Measurements from ENCODE around the gene KCTD15. TPM values are rescaled to one million over a fixed set of nuclear protein-coding genes. Genes with fewer than 3 reads are reported as not detected.

Gene KCTD15
- total and polyA plus RNA-seq, 2 donors (not counting 1 experiment from before 2014, with no cell fraction given): 0.54 to 0.81 TPM

GRCh38 chr19:33795370-33796163 is 1.1 kb upstream of the KCTD15 start:
- no peaks in the 10 kb centered on the region for H4K20me1 ChIP-seq (ENCODE audit: control insufficient read depth, insufficient read depth, low read length, poor library complexity, severe bottlenecking)
- H3K9ac ChIP-seq (ENCODE audit: low read length): peak overlapping the region; percentile 62
- H3K4me2 ChIP-seq (replicated peaks; ENCODE audit: low read depth, low read length, poor library complexity, severe bottlenecking): peak overlapping the region; percentile 94
- ChIA-PET CTCF (interaction anchor here (0.6 to 1.7 kb wide), 11 partner anchors 16 to 1117 kb away, joined by 3 to 12 read pairs (median 6); no protein-coding TSS in a partner anchor), POLR2A (no interaction called here)
- intact Hi-C loops (cut with micrococcal nuclease): loop anchor here (5.0 kb wide), 2 partner anchors 302 to 352 kb away; no protein-coding TSS in a partner anchor
- H3K36me3 ChIP-seq (replicated peaks in 1 of 2; ENCODE audit: control extremely low read depth in 1 of 2, control insufficient read depth in 1 of 2, extremely low read depth in 1 of 2, insufficient read depth in 2 of 2, low read length in 1 of 2): no peaks in the 10 kb centered on the region
- ATAC-seq (ENCODE audit: low read depth) (peak; percentile 74), DNase-seq (peak; percentile 62)
- peak overlapping the region; percentile 73 for H2AFZ ChIP-seq (ENCODE audit: insufficient read depth, low read depth, low read length, poor library complexity, severe bottlenecking)
- peaks cover 9% of the 10 kb centered on the region for H3K4me1 Mint-ChIP-seq
- no peak overlapping the region for H3K27ac ChIP-seq (ENCODE audit: low read length in 2 of 2)
- peaks cover 13 to 14% of the 10 kb centered on the region in 2 donors for H3K4me1 ChIP-seq (ENCODE audit: control insufficient read depth in 2 of 2, insufficient read depth in 2 of 2, low read length in 2 of 2)
- peak overlapping the region; percentile 81 for H3K4me3 Mint-ChIP-seq
- no peaks in the 10 kb centered on the region for H3K9me3 Mint-ChIP-seq (ENCODE audit: insufficient read depth)
- TF ChIP-seq, protein P1, sequence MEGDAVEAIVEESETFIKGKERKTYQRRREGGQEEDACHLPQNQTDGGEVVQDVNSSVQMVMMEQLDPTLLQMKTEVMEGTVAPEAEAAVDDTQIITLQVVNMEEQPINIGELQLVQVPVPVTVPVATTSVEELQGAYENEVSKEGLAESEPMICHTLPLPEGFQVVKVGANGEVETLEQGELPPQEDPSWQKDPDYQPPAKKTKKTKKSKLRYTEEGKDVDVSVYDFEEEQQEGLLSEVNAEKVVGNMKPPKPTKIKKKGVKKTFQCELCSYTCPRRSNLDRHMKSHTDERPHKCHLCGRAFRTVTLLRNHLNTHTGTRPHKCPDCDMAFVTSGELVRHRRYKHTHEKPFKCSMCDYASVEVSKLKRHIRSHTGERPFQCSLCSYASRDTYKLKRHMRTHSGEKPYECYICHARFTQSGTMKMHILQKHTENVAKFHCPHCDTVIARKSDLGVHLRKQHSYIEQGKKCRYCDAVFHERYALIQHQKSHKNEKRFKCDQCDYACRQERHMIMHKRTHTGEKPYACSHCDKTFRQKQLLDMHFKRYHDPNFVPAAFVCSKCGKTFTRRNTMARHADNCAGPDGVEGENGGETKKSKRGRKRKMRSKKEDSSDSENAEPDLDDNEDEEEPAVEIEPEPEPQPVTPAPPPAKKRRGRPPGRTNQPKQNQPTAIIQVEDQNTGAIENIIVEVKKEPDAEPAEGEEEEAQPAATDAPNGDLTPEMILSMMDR (IDR thresholded peaks at IDR 0.05): peak; percentile 75
- no peak for TF ChIP-seq EZH2 (IDR thresholded peaks at IDR 0.05; ENCODE audit: borderline replicate concordance, insufficient read depth, low read depth, low read length, poor library complexity, severe bottlenecking)
- 0% methylated on average over 83 of the region's 92 CpGs for WGBS (ENCODE audit: insufficient coverage)
- no peaks in the 10 kb centered on the region for H3K79me2 ChIP-seq (ENCODE audit: control insufficient read depth, insufficient read depth, low read length)
- H3K27me3 Mint-ChIP-seq: peaks cover 21% of the 10 kb centered on the region
- H3K27ac Mint-ChIP-seq: no peak overlapping the region
- H3K9me3 ChIP-seq (ENCODE audit: control extremely low read depth in 1 of 3, control insufficient read depth in 2 of 3, insufficient read depth in 1 of 3, low read length in 2 of 3): no peaks in the 10 kb centered on the region
- H3K27me3 ChIP-seq (replicated peaks in 1 of 4; ENCODE audit: control extremely low read depth in 1 of 4, control insufficient read depth in 3 of 4, insufficient read depth in 4 of 4, low read length in 3 of 4): peaks cover 0 to 42% (median 17%) of the 10 kb centered on the region in 4 experiments
- peak overlapping the region; percentile 23 to 65 (median 55) for H3K4me3 ChIP-seq (ENCODE audit: control extremely low read depth in 1 of 5, extremely low read depth in 1 of 5, insufficient read depth in 1 of 5, low read depth in 2 of 5, low read length in 4 of 5)
